Trophoblast cell (in vitro differentiated cells and primary cell): ENCODE measurements around the gene FOXF2.

Experiments used
- DNase-seq, 2 donors: peaks; one replicate each; pipeline ENCODE4 v3.0.0-alpha.2; 2016
- H2AFZ ChIP-seq: 2 replicates; pipeline ENCODE4 v1.6.1; 2013; ENCODE audit warnings: low read length, moderate library complexity, mild to moderate bottlenecking; ENCODE audit not compliant: insufficient read depth, poor library complexity
- H2AK5ac ChIP-seq: 2 replicates; pipeline ENCODE4 v1.6.1; 2013; ENCODE audit warnings: mild to moderate bottlenecking, low read length
- H2BK120ac ChIP-seq: 2 replicates; pipeline ENCODE4 v1.6.1; 2013; ENCODE audit warnings: low read length, mild to moderate bottlenecking, moderate library complexity; ENCODE audit not compliant: insufficient read depth, poor library complexity
- H2BK12ac ChIP-seq: 2 replicates; pipeline ENCODE4 v1.6.1; 2013; ENCODE audit warnings: mild to moderate bottlenecking, low read length, moderate library complexity
- H2BK5ac ChIP-seq: 2 replicates; pipeline ENCODE4 v1.6.1; 2013; ENCODE audit warnings: low read length, low read depth, moderate library complexity, mild to moderate bottlenecking; ENCODE audit not compliant: poor library complexity
- H3K14ac ChIP-seq: 2 replicates; pipeline ENCODE4 v1.6.1; 2013; ENCODE audit warnings: mild to moderate bottlenecking, low read length
- H3K18ac ChIP-seq: 2 replicates; pipeline ENCODE4 v1.6.1; 2013; ENCODE audit warnings: mild to moderate bottlenecking, low read length
- H3K23ac ChIP-seq: 2 replicates; pipeline ENCODE4 v1.6.1; 2013; ENCODE audit warnings: low read length
- H3K27ac ChIP-seq: 2 replicates; pipeline ENCODE4 v1.5.1; 2013; ENCODE audit warnings: low read depth, mild to moderate bottlenecking, inconsistent platforms, low read length, moderate library complexity
- H3K27me3 ChIP-seq: 2 replicates; pipeline ENCODE4 v1.6.1; 2013; ENCODE audit warnings: inconsistent platforms, mild to moderate bottlenecking, low read length, moderate library complexity; ENCODE audit not compliant: insufficient read depth
- H3K36me3 ChIP-seq, 2 experiments: 1 replicate in 1 of 2; 2 replicates in 1 of 2; pipeline ENCODE4 v1.6.1; 2013; ENCODE audit warnings: low read length in 2 of 2, mild to moderate bottlenecking in 2 of 2, moderate library complexity in 1 of 2; ENCODE audit not compliant: insufficient read depth in 2 of 2, control insufficient read depth in 1 of 2
- H3K4ac ChIP-seq: 2 replicates; pipeline ENCODE4 v1.6.1; 2013; ENCODE audit warnings: low read depth, mild to moderate bottlenecking, low read length, moderate library complexity
- H3K4me1 ChIP-seq, 2 experiments: 1 replicate in 1 of 2; 2 replicates in 1 of 2; pipeline ENCODE4 v1.6.1; 2013; ENCODE audit warnings: low read length in 2 of 2, mild to moderate bottlenecking in 2 of 2, moderate library complexity in 1 of 2; ENCODE audit not compliant: insufficient read depth in 2 of 2, control insufficient read depth in 1 of 2
- H3K4me2 ChIP-seq: 2 replicates; pipeline ENCODE4 v1.6.1; 2013; ENCODE audit warnings: inconsistent platforms, mild to moderate bottlenecking, low read length, moderate library complexity
- H3K4me3 ChIP-seq: 2 replicates; pipeline ENCODE4 v1.5.1; 2013; ENCODE audit warnings: mild to moderate bottlenecking, low read depth, low read length, inconsistent platforms
- H3K79me1 ChIP-seq: one replicate; pipeline ENCODE4 v1.6.1; 2013; ENCODE audit warnings: low read length
- H3K79me2 ChIP-seq: 2 replicates; pipeline ENCODE4 v1.6.1; 2013; ENCODE audit warnings: low read length, mild to moderate bottlenecking; ENCODE audit not compliant: control insufficient read depth, insufficient read depth, poor library complexity
- H3K9ac ChIP-seq: 2 replicates; pipeline ENCODE4 v1.6.1; 2013; ENCODE audit warnings: mild to moderate bottlenecking, low read length
- H3K9me3 ChIP-seq: 2 replicates; pipeline ENCODE4 v1.6.1; 2013; ENCODE audit warnings: low read depth, mild to moderate bottlenecking, control low read depth, inconsistent platforms, low read length; ENCODE audit not compliant: insufficient read depth
- H4K12ac ChIP-seq: 2 replicates; pipeline ENCODE4 v1.6.1; 2013; ENCODE audit warnings: low read depth, mild to moderate bottlenecking, low read length, moderate library complexity
- H4K8ac ChIP-seq: 2 replicates; pipeline ENCODE4 v1.6.1; 2013; ENCODE audit warnings: low read depth, mild to moderate bottlenecking, low read length, moderate library complexity
- H4K91ac ChIP-seq: one replicate; pipeline ENCODE4 v1.6.1; 2013; ENCODE audit warnings: low read depth, mild to moderate bottlenecking, low read length, moderate library complexity
- WGBS: extraction: QIAGEN DNeasy Blood & Tissue Kit; methylation state at CpG from one replicate; pipeline ENCODE4 v1.1.7; 2013; ENCODE audit warnings: missing lambda C conversion rate; ENCODE audit not compliant: insufficient read length, insufficient coverage; ENCODE audit errors: extremely low coverage; 5-methylcytosine and 5-hydroxymethylcytosine counted together

The FOXF2 gene

GRCh38 chr6:1406306-1407072 is 17.1 kb downstream of the FOXF2 start:
- H3K23ac ChIP-seq, result no peak overlapping the region
- no peak overlapping the region for H4K8ac ChIP-seq
- H3K79me1 ChIP-seq, result no peaks in the 10 kb centered on the region
- H3K79me2 ChIP-seq, result no peaks in the 10 kb centered on the region
- no peak overlapping the region for H3K9ac ChIP-seq
- no peak overlapping the region for H3K4me3 ChIP-seq
- no peak overlapping the region for H2BK5ac ChIP-seq
- no peak overlapping the region for H4K91ac ChIP-seq
- H3K4me1 ChIP-seq, result no peaks in the 10 kb centered on the region
- H3K4ac ChIP-seq, result no peak overlapping the region
- H3K27ac ChIP-seq, result no peak overlapping the region
- H2AK5ac ChIP-seq, result no peak overlapping the region
- H3K4me2 ChIP-seq, result no peak overlapping the region
- no peak overlapping the region for H3K14ac ChIP-seq
- no peaks in the 10 kb centered on the region for H3K27me3 ChIP-seq
- peaks cover 5% of the 10 kb centered on the region for H3K9me3 ChIP-seq
- H2AFZ ChIP-seq, result no peak overlapping the region
- H4K12ac ChIP-seq, result no peak overlapping the region
- no peaks in the 10 kb centered on the region for H3K36me3 ChIP-seq
- no peak overlapping the region for H3K18ac ChIP-seq
- H2BK12ac ChIP-seq, result no peak overlapping the region
- no peak for DNase-seq
- no CpG with 5 or more reads among the region's 13 CpGs for WGBS
- H2BK120ac ChIP-seq, result no peak overlapping the region

- Histone ChIP-seq H2AK5ac (no peak overlapping the region), H4K12ac (no peak overlapping the region), H3K9ac (no peak overlapping the region), H2BK12ac (no peak overlapping the region), H3K4ac (no peak overlapping the region), H3K23ac (no peak overlapping the region), H3K79me2 (no peaks in the 10 kb centered on the region), H3K4me1 (no peaks in the 10 kb centered on the region), H3K27ac (no peak overlapping the region), H2AFZ (no peak overlapping the region), H2BK120ac (no peak overlapping the region), H3K36me3 (no peaks in the 10 kb centered on the region), H3K4me2 (no peak overlapping the region), H4K8ac (no peak overlapping the region), H3K27me3 (no peaks in the 10 kb centered on the region), H2BK5ac (no peak overlapping the region), H3K79me1 (no peaks in the 10 kb centered on the region), H3K18ac (no peak overlapping the region), H3K14ac (no peak overlapping the region), H3K4me3 (no peak overlapping the region), H3K9me3 (peaks cover 5% of the 10 kb centered on the region), H4K91ac (no peak overlapping the region)
- no CpG with 5 or more reads among the region's 11 CpGs for WGBS
- no peak for DNase-seq
Measured at GRCh38 chr6:1407499-1407990, 18.2 kb downstream of the FOXF2 start.

GRCh38 chr6:1409774-1410465 is 20.5 kb downstream of the FOXF2 start:
- Histone ChIP-seq H3K4me2 (no peak overlapping the region), H3K4me3 (no peak overlapping the region)

GRCh38 chr6:1412901-1413300 is 23.5 kb downstream of the FOXF2 start:
- Histone ChIP-seq H3K9me3 (peaks cover 3% of the 10 kb centered on the region), H2BK12ac (no peak overlapping the region), H3K79me1 (no peaks in the 10 kb centered on the region), H2BK120ac (no peak overlapping the region), H3K36me3 (no peaks in the 10 kb centered on the region), H4K8ac (no peak overlapping the region), H3K18ac (no peak overlapping the region), H3K27ac (no peak overlapping the region), H3K4me3 (no peak overlapping the region), H3K9ac (no peak overlapping the region), H3K79me2 (no peaks in the 10 kb centered on the region), H2AFZ (no peak overlapping the region), H3K27me3 (no peaks in the 10 kb centered on the region), H4K12ac (no peak overlapping the region), H3K4ac (no peak overlapping the region), H3K4me1 (no peaks in the 10 kb centered on the region), H2BK5ac (no peak overlapping the region), H4K91ac (no peak overlapping the region), H3K14ac (no peak overlapping the region), H3K4me2 (no peak overlapping the region), H3K23ac (no peak overlapping the region), H2AK5ac (no peak overlapping the region)
- no CpG with 5 or more reads among the region's 9 CpGs for WGBS
- no peak for DNase-seq

More at GRCh38 chr6:1409774-1410465, 20.5 kb downstream of the FOXF2 start:
- no peak overlapping the region for H2BK5ac ChIP-seq
- no peak overlapping the region for H3K23ac ChIP-seq
- H3K27me3 ChIP-seq, result no peaks in the 10 kb centered on the region
- H3K79me2 ChIP-seq, result no peaks in the 10 kb centered on the region
- H3K9me3 ChIP-seq, result no peaks in the 10 kb centered on the region
- H3K4me1 ChIP-seq, result no peaks in the 10 kb centered on the region
- H3K18ac ChIP-seq, result no peak overlapping the region
- H3K36me3 ChIP-seq, result no peaks in the 10 kb centered on the region
- no peak overlapping the region for H3K9ac ChIP-seq
- no peak overlapping the region for H3K14ac ChIP-seq
- no peak overlapping the region for H4K8ac ChIP-seq
- no peak overlapping the region for H4K12ac ChIP-seq
- H2BK12ac ChIP-seq, result no peak overlapping the region
- no CpG with 5 or more reads among the region's 22 CpGs for WGBS
- no peak overlapping the region for H2AFZ ChIP-seq
- H2BK120ac ChIP-seq, result no peak overlapping the region
- no peak for DNase-seq
- H3K27ac ChIP-seq, result no peak overlapping the region
- H4K91ac ChIP-seq, result no peak overlapping the region
- no peak overlapping the region for H3K4ac ChIP-seq
- H3K79me1 ChIP-seq, result no peaks in the 10 kb centered on the region
- H2AK5ac ChIP-seq, result no peak overlapping the region
